HG02981 (cell line): ENCODE measurements around the gene SLC12A1.

Experiments used
- ATAC-seq: cut with Tn5 transposase; IDR thresholded peaks from one replicate; pipeline ENCODE4 v1.9.1; 2021; ENCODE audit warnings: mild to moderate bottlenecking, moderate library complexity; ENCODE audit not compliant: unreplicated experiment

The SLC12A1 gene

DNA sequence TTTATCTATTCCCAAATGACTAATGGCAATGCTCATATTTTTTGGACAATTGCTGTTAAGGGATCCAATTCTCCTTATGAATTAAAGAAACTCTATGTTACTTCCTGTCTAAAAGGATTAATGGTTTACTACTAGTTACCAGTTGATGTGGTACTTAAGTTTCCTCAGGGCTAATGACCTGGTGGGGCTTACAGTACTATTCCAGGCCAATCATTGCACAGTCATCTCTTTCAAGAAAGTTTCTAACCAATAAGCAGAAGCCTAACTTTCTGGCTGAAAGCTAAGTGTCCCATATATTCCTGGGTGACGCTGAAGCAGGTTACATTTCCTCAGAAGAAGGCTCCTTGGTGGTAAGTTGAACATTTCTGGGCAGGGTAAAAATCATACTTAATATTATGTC, at the start of gene SLC12A1:
TSS of gene SLC12A1 (plus strand) at position 322 of the 400 bp plus-strand sequence. CDS start 1,418 bp downstream, outside the sequence.
- ATAC-seq: no peak

DNA sequence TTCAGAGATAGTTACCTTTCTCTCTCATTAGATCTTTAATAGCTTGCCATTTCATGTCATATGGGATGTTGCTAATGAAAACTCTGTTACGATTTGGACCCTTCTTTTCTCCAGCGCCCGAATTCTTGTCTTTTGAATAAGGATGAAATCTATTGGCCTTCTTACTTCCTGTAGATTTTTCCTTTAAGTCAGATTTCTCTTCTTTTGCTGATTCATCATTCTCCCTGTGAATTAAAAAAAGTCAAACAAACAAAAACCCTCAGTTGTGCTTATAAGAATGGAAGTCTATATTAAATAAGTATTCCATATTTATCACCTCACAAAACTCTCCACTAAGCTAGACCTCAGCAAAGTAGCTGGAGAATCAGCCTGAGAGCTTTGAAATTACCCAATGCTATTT, 37.5 kb upstream of the SLC12A1 start:
- ATAC-seq: no peak

DNA sequence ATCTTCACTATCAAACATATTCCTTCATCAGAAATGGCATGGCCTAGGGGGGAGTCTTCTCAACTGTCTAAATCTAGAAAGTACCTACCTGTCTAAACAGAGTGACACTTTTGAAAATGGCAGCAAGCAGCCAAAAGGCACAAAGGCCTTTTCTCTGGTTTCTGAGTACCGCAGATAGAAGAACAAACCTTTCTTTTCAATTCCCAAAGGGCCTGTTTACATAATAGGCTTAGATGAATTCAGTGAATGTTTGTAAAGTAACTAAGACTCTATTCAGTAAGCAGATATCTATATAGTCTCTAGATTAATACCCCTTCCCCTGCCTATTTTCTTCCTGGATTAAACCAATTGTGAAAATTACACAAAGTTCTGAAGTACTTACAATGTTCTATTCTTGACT, 35.1 kb upstream of the SLC12A1 start:
- no peak for ATAC-seq

DNA sequence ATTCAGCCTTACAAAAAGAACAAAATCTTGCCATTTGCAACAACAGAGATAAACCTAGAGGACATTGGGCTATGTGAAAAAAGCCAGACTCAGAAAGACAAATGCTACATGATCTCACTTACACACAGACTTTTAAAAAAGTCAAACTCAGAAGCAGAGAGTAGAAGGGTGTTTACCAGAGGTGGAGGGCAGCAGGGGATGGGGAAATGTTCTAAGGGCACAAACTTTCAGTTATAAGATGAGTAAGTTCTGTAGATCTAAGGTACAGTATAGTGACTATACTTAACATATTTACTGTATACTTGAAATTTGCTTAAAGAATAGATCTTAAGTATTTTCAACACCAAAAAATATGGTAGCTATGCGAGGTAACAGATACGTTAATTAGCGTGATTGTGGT, 31.0 kb upstream of the SLC12A1 start:
- no peak for ATAC-seq

DNA sequence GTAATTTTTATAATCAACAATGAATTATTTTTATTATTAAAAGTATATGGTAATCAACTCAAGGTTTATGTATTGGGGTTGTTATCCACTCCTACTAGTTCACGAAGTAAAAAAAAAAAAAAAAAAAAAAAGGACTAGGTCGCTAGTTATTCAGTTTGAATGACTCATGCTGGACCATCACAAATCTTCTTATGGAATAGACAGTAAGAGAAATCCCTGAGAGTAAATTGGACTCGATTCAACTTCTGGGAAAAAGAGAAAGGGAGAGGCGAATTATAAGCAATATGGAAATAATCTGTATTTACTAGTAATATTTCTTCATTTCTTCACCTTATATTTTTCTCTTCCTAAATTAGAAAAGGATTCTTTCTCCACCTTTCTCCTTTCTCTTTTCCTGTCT, 30.0 kb upstream of the SLC12A1 start:
- no peak for ATAC-seq

DNA sequence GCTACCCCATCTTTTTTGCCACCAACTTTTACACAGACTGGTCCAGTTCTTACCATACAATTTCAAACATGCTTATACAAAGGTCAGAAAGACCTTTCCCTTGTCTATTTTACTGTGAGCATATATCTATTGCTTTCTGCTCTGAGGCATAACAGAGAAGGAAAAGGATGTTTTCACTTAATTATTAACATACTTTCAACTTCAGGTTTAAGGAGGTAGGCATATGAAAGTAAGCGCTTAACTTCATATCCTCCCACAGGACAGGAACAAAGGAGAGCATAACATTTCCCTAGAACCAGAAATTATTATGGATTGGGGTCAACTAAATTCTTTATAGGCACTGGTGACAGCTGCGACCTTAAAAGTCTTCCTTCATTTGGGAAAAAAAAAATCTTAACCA, 29.1 kb upstream of the SLC12A1 start:
- peak; percentile 34 for ATAC-seq

DNA sequence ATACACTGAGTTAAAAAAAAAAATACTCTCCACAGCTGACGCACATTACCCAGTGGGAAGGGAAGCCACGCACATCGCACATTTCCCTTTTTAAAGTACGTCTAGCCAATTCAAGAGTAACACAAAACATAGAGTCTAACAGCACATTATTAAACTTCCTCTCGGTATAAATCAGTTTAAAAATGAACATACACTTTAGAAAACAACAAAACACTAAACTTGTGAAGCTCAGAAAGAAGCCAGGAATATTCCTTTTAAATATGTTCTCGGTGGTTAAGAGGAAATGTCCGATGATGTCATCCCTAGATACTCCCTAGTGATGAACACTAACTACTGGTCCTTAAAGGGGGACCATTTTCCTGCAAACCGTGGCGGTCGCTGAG, 28.7 kb upstream of the SLC12A1 start:
- peak; percentile 57 for ATAC-seq

DNA sequence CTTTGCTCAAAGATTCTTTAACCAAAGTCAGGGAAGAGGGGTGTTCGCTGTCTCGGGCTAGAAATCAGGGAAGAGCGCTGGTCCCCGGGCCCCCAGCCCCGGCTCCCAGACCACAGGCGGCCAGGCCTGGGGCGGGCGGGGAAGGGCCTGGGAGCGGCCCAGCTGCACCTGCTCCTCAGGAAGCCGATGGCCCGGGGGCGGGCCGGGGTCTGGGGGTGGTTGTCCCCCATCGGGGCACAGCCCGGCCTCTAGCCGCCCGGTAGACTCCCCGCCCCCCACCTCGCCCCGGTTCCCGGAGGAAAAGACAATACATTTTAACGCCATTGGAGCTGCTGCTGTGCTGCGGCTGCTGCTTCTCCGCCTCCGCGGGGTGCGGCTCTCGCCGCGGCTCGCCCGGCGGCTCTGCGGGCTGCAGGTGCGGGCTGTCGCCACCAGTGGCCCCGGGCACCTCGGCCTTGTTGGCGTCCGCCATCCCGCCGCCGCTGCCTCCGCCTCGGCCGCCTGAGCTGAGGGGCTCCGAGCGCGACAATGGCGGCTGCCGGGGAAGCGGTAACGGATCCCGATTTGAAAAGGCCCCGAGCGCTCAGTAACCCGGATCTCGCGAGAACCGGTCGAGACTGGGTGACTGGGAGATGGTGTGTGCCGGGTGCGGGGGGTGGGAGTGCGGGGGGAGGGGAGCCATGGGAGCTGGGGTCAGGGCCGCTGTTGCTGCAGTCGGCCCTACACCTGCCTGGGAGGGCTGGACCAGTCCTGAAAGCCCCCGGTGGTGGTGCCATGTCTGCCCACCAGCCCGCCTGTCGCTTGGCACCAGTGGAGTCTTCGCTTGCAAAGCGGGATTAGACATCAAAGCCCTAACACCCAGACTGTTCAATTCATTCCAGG, 28.1 kb upstream of the SLC12A1 start, which contains the start of gene MYEF2:
TSS of gene MYEF2 (minus strand) at position 530 of the 882 bp plus-strand sequence. CDS start at position 472, 58 bp downstream.
- ATAC-seq: peak; percentile 67

DNA sequence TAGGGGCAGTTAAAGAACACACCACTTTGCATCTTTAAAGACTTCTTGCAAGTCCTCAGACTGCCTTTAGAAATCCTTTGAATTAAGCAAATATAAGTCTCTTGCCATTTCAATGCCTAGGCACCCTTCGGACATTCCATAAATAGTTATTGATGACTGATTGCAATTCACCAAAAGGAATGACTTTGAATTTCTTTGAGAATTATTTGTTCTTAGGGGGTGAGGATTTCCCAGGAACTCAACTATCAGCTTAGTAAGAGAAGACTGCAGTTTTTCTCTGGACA, 27.5 kb upstream of the SLC12A1 start:
- no peak for ATAC-seq

DNA sequence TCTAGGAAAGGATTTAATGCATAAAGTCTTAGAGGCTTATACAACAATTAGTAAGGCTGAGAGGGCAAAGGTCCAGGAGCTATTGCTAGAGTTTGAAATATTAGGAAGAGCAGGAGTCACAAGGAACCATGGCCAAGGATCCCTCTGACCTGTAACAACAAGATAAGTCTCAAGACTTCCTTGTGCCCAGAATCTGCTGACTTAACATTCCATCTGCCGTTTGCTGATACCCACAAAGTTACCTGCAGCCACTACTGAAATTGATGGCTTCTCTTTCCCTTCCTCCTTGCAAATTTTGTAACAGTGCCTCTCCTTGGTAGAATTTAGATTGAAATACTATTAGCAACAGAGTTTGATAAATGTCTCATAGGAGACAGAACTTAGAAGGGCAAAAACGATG, 23.4 kb upstream of the SLC12A1 start:
- no peak for ATAC-seq

DNA sequence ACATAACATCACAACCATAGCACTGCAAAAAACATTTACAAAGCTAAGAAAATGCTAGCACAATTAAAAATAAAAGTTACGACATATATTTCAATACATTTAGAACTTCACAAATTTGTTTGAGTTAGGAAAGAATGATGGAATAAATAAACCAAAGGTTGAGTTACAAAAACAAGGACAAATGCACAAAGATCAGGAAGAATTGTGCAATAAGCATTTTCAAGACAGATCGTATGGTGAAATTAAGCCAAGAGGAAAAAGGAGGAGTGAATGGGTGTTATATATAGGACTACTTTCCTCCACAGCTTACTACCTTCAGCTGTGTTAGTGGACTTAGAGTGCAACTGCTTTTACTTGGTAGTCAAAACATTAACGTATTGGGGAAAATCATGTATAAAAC, 20.6 kb upstream of the SLC12A1 start:
- ATAC-seq: no peak

DNA sequence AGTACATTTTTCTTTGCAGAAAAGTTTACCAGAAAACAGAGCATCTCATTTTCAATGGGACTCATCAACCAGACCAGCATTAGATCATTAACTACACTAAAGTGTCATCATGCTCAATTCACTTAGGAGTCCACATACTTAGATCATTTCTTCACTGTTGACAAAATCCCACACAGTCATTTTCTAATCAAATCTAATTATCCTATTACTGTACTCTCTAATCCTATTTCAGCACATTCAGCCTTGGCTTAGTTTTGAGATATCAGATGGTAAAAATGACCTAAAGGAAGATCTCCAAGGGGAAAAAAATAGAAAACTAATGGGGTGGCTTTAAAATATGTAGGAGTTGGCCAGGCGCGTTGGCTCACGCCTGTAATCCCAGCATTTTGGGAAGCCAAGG, 19.8 kb upstream of the SLC12A1 start:
- ATAC-seq: no peak

DNA sequence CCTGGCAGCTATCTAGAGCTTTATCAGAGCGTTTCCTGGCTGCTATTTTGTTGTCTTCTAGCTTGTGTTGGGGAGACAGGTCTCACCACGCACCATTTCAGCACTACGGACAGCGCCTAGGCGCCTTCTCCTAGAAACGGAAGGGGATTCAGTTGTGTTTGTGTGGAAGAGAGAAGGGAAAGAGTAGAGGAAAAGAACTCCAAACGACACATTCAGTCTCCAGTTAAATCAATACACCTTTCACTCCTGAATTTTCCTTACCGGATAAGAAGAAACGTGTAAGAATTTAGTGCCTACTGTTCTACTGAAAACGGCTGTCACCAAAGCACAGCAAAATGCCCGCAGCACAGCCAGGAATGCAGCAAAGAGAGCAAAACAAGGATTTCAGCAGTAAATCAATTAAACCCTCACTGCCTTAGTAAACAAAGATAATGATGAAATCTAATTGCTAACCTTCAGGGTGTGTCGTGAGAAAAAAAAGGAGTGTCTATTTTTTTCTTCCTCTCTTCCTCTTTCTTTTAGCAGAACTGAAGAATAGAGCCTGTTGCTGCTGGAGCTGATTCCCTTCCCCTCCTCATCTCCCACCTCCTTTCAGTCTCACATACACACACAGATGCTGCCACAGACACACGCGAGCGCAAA, 15.0 kb upstream of the SLC12A1 start:
- no peak for ATAC-seq

DNA sequence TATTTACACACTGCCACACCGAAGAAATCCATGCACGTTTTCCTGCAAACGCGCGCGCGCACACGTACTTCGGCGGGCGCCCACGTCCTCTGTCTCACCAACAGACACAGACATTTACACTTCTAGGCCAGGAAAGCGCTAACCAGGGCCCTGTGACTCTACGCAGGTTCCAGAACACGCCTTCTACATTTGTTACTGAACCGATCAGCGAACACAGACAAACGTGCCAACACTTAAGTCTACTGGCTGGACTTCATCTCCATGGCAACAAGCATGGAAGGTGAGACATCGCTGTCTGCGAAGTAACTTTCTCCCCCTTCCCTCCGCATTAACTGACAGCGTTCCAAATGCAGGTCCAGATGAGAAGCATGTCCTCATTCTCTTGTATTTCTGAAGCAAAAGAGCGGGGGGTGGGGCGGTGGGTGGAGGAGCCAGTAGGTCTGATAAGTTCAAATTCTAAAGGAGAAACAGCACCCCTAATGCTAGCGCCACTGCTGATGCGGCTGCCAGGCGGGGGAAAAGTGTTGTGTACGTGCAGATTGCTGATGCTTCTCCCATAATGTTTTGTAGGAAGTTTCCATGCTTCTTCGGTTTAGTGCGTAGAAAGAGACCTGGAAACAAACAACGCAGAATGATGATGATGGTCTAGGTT, 14.4 kb upstream of the SLC12A1 start, which contains the start of gene CTXN2:
TSS of gene CTXN2 (plus strand) at position 92 of the 652 bp plus-strand sequence. CDS start 9,636 bp downstream, outside the sequence.
- no peak for ATAC-seq

DNA sequence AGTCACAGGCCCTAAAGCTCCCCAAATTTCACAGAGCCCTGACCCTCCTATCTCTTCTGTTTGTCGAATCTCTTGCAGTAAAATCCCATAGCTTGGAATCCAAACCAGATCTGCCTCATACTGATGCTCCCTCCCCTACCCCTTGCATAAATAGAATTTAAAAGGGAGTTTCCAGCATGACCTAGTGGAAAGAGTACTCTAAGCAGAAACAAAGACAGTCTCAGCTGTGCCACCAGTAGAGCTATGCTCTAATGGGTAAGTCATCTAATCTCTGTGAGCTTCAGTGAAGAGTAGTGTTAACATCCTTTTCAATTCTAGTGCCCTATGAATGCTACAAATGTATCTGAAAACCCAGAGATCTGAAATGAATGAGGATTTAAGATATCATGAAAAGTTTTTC, 4.0 kb upstream of the SLC12A1 start:
- no peak for ATAC-seq

DNA sequence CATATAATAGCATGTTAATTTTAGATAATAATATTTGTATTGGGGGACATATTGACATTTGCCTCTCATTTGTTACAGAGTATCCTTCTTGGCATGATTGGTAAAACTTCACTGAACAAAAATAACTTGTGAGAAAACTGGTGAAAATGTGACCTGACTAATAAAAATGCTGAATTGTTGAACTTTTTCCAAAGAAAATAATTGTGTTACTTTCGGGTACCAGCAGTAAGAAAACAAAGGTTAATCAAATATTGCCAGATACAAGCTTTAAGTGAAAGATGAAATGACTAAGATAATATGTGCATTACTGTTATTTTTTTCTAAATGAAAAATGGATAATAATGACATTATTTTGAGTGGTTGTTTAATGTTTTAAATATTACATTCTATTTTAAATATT, 15.2 kb downstream of the SLC12A1 start:
- no peak for ATAC-seq

DNA sequence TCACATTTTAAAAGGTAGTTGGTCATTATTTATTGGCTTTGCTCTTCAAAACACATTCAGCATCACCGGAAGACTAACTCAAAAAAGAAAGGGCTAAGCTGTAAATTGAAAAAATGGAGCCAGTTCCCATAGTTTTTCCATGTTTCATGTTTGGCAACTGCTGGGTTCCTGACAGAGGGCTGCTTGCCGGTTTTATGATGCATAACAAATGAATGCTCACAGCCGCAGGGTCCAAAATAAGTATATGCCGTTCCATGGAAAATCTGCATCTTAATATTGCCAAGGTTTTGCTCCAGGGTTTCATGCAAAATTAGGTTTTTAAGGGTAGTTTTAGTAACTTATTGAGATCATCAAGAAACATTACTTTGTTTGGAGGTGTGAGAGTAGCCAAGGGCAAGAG, 15.8 kb downstream of the SLC12A1 start:
- ATAC-seq: no peak

DNA sequence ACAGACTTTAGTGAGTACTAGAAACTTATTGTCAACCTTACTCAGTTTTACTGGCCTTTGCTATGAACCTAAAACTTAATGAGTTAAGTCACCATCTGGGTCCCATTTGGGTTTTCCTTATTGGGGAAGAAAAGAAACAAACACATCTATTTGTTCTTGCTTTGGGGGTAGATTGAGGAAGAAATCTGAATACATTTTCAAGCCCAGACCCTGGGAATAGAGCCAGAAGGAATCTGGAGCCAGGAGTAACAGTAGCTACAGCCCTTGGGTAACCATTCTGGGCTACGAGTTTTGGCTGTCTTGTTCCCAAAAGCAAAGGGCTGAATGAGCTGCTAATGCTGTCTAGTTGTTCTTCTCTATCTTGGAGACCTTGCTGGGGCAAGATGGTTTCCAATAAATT, 16.5 kb downstream of the SLC12A1 start:
- no peak for ATAC-seq

DNA sequence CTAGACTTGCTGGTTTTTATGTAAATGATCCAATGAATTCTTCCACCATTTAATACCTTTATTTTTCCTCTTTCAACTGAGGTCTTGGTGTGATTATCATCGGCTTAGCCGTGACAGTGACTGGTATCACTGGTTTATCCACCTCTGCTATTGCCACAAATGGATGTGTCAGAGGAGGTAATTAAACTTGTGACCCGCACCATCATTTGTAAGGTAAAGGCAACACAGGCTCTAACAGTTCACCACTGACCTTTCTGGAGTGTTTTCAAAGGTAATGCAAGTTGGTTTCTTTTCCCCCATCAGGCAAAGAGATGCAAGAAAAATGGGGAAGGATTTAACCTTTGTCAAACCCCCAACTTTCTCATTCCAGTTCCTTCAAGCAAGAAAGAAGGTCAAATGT, 19.7 kb downstream of the SLC12A1 start:
- no peak for ATAC-seq

DNA sequence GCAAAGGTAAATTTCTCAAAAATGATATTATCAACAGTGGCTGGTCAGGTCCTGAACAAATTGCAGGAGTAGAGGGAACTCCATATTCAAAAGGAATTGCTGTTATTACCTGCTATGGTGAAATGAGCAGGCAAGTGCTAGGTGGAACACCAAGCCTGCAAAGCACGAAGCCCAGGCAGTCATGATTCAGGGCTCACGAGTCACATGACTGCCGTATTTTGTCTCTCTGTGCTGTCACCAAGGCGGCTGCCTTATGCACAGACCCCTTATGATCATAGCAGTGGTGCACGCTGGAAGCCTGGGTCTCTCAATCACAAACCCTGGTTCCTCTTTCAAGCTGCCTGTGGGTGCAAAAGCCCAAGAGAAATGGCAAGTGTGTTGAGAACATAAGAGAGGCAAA, 24.4 kb downstream of the SLC12A1 start:
- no peak for ATAC-seq

DNA sequence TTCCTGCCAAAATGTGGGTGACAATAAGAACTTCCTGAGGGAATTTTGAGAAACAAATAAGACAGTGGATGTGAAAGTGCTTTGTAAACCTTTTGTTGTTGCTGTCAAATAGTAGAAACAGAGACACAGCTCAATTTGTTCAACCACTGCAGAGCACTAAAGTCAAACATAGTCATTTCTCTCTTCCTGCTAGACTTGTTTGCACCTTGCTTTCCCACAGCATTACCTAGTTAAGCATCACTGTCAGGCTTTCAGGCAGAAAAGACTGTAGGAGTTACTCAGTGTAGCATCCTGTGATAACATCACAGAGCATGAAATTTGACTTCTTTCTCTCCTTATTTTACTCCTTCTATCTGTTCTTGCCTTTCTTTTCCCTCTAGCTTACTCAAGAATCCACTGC, 27.1 kb downstream of the SLC12A1 start:
- no peak for ATAC-seq

DNA sequence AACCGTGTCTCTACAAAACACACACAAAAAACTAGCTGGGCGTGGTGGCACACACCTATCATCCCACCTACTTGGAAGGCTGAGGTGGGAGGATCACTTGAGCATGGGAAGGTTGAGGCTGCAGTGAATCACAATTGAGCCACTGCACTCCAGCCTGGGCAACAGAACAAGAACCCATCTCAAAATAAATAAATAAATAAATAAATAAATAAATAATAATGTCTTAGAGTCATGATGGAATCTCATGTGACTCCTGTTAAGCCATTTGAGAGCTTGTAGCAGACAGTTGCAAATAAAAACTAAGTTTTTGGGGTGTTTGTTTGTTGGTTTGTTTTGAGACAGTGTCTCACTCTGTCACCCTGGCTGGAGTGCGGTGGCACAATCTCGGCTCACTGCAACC, 33.2 kb downstream of the SLC12A1 start:
- no peak for ATAC-seq
